NCI-H226 (cell line): Measurements from ENCODE around the gene CDH6.

Source experiments
- DNase-seq: peaks from one replicate; pipeline ENCODE4 v3.0.0-alpha.2; 2015

Gene CDH6

DNA sequence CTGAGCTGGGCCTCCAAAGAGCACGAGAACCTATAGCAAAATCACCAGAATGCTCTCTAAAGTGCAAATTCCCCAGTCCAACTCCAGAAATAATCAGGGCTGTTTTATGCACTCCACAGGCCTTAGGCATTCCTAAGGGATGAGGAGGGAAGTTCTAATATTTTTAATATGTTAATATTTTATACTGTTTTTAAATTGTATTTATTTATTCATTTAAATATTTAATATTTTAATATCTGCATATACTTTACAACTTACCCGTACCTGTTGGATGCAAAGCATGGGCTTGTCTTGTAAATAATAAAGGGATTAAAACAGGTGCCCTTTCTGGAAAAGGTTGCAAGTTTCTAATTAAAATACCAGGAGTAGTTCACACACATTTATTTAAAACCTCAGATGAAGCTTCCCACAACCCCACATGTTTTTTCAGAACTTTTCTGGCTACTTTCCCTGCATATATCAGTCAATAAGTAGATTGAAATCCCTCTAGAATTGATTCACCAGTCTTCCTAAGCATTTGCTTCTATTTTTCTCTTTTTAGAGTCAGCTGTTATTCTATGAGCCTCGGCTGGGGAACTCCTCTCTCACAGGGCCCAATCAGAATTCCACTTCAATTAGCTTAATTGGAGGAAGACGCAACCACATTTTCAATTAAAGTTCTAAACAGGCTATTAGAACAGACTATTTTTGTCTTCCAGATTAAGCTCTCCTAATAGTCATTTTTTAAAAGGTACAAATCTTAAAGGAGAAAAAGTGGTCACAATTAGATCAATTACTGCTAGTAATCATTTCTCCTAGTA lies 140.8 kb downstream of the CDH6 start:
- no peak for DNase-seq

DNA sequence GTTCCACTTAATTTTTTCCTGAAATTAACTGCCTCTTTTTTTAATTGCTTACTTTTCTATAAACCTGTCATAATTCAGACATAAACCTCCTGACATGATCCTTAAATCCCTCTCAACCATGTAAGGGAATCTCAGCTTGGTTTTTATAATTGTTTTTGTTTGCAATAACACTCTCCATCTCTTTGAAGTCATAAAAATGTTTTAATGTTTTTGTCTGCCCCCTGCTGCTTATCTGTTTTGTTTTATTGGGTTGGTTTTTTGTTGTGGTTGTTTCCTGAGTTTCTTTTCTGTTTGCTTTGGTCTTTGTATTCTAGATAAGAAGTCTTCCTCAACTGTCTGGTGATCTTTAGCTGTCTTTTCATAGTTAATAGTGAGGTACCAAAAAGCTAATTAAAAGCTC lies 142.0 kb downstream of the CDH6 start:
- DNase-seq = no peak

DNA sequence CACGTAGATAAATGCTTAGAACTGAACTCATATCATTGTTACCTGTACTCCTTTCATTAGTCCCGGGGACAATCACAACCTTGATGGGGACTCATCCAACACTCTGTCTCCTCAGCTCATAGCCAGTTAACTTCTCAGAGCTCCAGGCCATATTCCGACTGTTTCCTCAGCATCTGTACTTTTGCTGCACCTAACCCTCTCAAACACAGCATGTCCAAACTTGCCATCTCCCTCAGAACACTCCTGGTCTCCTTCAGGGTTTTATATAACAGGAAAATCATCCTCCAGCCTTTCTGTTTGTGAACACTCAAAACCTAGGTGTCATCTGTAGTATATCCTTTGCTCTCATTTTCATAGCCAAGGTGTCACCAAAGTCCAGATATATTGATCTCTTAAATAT lies 150.5 kb downstream of the CDH6 start:
- no peak for DNase-seq

DNA sequence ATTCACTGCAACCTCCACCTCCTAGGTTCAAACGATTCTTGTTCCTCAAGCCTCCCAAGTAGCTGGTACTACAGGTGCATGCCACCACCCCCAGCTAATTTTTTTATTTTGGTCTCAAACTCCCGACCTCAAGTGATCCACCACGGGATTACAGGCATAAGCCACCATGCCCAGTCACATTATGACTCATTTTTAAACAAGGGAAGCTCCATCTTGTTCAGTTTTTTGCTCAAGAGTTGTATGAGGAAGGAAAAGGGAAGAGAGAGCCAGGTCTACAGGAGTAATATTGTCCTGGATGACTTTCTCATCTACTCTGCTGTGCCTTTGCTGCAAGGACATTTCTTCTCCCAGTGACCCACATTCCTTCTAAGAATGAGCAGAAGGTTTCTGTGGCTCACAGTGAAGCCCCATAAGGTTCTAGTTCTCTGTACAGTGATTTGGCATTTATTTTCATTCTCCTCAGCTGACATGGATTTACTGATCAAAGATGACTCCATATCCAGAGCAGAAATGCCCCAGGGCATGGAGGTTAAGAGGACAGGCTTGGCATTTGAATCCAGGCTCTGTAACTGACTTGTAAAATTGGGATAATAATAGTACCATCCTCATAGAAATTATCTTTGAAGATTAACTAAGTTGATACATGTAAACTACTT lies 153.5 kb downstream of the CDH6 start:
- no peak for DNase-seq

DNA sequence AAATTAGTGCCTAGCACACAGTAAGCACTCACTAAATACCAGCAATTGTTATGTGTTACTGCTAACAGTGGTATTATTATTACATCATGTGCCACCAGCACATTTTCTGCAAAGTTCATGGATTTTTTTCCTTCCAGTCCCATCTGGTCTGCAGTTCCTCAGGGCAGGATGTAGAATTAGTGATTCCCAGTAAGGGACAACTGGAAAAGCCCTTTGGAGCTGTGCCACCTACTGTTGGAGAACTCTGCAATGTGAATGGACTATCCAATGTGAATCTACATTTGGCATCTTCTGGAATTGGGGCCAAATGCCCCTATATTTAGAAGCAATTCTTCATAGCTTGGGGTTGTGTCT lies 154.0 kb downstream of the CDH6 start:
- DNase-seq = no peak

DNA sequence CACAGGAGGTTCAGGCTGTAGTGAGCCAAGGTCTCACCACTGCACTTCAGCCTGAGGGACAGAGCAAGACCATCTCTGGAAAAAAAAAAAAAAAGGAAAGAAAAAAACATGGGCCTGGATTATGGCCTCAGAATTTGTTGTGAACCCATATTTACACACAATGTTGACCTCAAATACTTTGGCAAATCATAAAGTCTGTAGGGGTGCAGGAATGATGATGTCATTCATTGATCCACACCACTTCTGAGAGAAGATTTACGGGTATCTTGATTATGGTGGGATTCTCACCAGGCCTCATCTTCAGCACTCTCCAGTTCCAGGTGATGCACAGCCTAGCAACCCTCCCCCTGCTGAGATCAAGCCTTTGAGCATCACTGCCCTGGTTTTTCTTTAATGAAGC lies 156.9 kb downstream of the CDH6 start:
- DNase-seq = no peak

DNA sequence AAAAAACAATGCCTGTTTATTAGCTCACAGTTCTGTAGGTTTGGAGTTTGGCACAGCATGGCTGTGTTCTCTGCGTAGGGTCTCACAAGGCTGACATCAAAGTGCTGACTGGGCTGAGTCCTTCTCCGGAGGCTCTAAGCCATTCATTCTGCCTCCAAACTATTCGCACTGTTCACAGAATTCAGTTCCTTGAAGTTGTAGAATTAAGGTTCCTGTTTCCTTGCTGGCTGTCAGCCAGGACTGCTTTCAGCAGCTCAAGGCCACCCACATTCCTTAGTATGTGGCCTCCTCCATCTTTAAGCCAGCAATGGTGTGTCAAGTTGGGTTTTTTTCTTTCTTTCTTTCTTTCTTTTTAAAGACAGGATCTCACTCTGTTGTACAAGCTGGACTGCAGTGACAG lies 161.9 kb downstream of the CDH6 start:
- no peak for DNase-seq

DNA sequence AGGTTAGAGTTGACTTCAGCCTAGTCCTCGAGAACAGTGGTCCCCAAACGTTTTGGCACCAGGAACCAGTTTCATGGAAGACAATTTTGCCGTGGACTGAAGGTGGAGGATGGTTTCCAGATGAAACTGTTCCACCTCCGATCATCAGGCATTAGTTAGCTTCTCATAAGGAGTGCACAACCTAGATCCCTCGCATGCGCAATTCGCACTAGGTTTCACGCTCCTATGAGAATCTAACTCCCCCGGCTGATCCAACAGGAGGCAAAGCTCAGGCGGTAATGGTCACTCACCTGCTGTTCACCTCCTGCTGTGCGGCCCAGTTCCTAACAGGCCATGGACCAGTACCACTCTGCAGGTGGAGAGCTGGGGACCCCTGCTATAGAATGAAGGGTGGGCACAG lies 163.6 kb downstream of the CDH6 start:
- DNase-seq = no peak

DNA sequence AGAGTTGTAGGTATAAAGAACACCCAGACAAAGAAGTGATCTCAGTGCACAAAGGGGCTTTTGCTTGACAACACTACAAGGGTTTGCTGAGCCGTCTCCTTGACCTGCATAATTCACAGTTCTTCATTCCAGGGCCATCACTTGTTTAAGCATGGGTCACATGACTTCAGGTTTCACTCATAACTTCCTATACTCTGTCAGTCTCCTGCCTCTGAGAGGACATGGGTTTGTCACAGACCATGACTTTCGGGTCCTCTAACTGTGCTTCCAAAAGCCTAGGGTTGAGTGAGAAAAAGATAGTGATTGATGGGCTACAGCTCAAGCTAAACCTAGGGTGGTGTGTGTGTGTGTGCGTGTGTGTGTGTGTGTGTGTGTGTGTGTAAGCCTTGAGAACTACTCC lies 166.4 kb downstream of the CDH6 start:
- DNase-seq = no peak

DNA sequence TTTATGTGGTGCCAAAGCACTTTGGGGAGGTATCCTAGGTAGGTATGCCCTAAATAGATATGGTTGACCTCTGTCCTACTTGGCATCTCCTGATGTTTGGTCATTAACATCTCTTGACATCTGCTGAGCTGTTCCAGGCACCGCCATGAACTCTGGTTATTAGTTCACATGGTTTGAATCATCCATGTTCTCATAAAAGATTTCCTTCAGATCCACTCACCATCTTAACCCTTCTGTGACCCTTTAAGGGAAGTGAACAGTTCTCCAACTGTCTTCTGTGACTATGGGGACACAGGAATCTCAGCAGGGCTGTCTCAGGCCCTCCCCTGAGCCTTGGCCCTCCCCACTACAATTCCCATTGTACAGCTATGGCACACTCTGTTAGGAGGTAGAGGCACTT lies 167.7 kb downstream of the CDH6 start:
- peak; percentile 92 for DNase-seq

DNA sequence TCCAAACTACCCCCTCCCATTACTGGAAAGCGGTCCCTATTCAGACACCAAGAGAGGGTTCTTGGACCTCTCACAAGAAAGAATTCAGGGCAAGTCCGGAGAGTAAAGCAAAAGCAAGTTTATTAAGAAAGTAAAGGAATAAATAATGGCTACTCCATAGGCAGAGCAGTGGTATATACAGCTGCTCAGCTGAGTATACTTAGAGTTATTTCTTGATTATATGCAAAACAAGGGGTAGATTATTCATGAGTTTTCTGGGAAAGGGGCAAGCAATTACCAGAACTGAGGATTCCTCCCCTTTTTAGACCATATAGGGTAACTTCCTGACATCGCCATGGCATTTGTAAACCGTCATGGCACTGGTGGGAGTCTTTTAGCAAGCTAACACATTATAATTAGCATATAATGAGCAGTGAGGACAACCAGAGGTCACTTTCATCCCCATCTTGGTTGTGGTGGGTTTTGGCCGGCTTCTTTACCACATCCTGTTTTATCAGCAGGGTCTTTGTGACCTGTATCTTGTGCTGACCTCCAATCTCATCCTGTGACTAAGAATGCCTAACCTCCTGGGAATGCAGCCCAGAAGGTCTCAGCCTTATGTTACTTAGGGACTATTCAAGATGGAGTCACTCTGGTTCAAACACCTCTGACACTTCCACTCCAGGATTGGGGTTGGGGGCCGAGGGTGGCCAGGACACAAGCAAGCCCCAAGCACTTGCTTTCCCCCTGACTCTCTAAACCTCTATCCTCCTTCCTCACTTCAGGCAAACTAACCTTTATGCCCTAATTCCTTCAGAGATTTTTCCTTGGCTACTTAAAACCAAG lies 168.4 kb downstream of the CDH6 start:
- DNase-seq = peak; percentile 33

DNA sequence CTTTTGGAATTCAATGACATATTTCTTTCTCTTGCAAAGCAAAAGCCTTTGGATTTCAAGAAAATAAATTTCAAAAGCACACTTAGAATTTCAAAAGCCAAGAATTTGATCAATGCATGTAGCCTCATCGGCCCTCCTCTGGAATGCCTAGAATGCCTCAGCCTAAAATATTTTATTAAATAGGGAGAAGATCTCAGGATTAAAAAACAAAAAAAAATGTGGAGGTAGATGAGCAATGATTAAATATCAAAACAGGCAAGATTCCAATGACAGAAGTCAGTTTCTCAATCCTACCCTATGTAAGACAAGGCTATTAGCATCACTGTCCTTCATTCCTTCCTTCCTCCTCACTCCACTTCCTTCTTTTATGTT lies 169.0 kb downstream of the CDH6 start:
- DNase-seq = peak; percentile 50

DNA sequence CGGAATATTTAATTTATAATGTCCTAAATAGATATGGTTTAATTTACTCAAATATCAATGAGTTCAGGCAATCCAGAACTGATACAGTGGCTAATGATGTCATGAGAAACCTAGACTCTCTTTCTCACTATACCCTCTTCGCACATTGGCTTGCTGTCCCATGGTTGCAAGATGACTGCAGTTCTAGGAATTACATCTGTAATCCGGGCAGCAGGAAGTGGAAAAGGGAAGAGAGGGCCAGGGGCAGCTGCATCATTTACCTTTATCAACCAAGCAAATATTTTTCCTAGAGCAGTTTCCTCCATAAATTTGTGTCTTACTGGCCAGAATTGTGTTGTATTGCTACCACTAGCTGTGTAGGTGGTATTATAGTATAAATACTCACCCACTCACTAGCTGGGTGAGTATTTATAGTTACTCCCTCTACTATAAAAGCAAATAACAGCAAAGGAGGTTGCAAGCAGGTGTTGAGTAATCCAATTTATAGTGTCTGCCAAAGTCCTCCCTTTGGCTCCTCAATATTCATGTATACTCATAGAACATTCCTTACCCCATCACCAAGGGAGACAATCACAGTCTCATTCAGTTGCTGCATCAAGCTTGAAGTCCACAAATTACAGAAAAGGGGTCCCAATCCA lies 169.6 kb downstream of the CDH6 start:
- DNase-seq = peak; percentile 72

DNA sequence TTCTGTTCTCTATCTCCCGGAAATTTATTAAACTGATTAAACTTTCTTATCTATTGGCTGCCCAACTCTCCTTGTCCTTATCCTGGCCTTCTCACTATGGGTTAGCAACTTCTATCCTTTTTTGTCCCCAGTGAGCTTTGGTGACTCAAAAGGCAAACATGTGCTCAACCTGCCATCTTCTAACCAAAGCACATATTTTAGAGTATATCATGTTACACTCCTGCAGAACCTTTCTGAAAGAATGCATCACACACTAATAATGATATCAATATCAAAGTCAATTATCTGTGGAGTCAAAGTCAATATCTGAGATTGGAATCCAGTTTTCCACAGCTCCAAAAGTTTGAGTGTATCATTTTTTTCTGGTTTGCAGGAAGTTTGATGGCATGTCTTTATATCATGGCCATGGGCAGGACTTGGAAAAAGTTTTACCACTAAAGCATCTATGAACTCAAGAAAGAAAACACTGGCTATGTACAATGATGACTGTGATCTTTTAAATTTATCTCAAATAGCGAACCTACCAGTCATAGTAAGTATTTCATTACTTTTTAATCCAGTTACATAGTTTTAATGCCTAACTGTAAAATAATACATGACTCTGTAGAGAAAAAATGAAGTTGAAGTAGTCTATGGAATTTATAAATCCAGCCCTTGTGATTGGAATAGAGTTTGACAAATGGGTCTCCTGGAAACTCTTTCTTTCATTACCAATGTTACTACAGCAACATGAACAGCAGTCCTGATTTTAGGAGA lies 171.6 kb downstream of the CDH6 start:
- DNase-seq = peak; percentile 62

DNA sequence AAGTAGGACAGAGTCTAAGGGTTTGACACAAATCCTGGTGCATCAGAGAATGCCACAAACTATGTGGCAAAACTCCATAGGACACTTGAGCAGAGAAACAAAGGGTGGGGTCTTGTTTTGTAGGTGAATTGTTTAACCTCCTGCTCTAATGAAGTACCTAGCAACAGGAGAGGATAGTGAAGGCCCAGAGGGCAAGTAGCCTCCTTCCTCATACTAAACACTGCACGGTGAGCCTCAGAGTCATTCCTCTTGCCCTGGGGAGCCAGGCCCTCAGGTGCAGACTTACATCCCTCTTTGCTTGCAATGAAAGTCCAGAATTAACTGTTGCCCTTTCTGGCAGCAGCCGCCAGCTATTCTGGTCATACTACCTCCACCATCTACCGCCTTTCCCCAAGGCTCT lies 172.3 kb downstream of the CDH6 start:
- DNase-seq = no peak

DNA sequence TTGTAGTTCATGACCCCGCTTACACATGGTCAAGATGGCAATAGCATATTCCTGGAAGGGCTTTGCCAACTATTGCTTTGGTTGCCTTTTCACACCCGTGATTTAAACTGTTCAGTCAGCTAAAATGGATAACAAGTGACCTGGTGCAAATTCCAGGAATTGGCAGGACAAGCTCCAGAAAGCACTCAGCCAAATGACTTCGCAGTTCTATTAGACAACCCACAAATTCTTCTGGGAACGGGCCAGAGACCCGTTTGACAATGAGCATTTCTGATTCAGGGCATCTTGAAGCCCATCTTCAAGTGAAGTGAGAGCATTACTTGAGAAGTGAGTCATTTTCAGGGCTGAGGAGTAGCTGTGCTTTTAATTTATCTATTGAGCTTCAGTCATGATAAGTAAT lies 173.5 kb downstream of the CDH6 start:
- DNase-seq = peak; percentile 23

DNA sequence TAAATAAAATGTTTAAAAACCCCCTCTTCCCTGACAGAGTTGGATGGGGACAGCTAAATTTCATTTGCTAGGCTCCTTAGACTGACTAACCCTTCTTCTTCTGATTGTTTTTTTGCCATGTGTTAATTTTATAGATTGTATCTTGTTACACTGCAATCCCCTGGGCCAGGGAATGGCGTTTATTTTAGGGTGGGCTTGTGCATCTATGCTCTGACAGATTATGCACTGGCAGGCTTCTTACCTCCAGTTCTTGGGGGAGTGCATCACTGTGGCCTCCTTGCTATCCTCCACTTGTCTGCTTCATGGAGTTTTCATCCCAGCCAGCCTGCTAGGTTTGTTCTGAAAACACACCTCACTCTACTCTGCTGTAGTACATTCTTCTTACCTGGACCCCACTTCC lies 178.6 kb downstream of the CDH6 start:
- no peak for DNase-seq

DNA sequence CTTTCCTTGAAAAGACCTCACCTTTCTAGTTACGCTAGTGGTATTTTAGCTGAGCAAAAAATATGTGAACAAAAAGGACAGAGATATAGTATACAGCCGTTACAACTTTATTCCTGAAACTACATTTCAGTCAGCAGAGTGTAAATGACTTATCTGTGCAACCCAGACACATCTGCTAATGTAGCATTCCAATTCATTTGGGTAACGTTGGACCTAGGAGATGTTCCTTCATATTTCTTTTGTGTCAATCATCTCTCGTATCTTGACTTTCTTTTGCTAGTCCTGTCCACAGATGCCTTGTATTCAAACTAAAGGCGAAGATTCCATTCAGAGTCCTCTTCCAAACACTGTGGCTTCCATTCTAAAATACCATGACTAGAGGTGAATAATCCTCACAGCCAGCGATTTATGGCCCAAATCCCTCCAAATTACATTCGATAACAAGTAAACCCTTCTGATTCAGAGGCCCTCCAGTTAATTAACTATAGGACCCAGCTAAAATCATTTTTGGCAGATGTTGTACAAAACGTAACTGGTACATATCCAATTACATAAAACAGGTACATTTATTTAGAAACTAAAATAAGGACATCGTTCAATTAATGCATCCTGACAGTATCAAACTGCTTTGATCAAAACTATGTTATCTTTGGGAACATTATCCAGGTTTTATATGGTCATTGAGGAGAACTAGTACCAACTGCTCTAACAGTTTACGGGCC lies 182.7 kb downstream of the CDH6 start:
- no peak for DNase-seq

DNA sequence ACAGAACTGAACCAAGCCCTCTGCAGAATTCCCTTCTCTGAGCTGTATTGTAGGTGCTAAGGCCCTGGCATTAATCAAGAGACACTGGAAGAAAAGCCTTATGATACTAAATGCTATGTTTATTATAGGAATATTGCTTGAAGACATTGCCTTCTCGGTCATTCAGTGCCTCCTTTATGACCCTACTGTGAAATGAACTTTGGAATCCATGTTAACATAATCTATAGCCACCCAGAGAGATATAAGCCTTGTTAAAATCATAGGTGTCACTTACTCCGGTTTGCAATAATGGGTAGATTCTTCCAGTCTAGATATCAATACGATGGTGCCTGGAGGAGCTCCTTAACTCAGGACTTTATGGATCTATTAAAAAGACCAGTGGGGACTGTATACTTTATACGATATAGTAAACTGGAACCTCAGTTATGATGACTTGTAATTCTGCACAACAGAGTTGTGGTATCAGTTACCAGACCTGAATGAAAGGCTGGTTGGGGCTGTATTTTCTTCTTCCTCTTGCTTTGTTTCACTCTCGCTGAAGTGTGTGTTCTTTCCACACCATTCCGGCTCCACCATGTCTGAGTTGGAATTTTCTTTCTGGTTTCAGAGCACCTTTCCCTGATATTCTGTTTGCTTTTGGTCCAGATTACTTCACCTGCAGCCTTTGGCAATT lies 183.9 kb downstream of the CDH6 start:
- no peak for DNase-seq

DNA sequence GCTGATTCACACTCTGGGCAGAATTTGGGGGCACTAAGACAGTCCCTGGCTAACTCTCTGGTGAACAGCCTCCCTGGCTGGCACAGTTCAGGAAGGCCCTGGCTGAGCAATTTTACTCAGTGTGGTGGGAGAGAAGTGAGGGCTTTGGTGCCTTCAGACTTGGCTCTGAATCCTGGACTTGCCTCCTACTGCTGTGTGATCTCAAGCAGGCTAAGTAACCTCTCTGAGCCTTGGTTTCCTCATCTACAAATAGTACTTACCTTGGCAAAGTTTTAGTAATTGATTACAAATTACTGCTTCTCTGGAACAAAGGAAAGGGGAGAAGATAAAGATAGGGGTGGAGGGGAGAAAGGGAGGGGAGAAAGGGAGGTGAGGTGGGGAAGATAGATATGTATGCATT lies 184.7 kb downstream of the CDH6 start:
- no peak for DNase-seq
